IMR-90 (cell line): Measurements from ENCODE around the gene MIS18A. TPM values are rescaled to one million over a fixed set of nuclear protein-coding genes. Genes with fewer than 3 reads are reported as not detected.

ENCODE experiments used
- ATAC-seq: fragments of 200-7000 bp; cut with Tn5 transposase; 2 replicates; pipeline ENCODE4 v1.9.1; 2020; ENCODE audit warnings: low read depth, mild to moderate bottlenecking, moderate library complexity
- BruUV-seq: library from RNA; stranded (reverse); fragments of 400-500 nt; replicated peaks from 2 replicates; lab custom pipeline; 2021; lab: Mats Ljungman, UMichigan
- CTCF ChIA-PET: fragments of 300-600 bp; formaldehyde crosslinking; extraction: SDS; loops from one replicate; lab custom pipeline; 2021; ENCODE audit warnings: antibody characterized with exemption; lab: Yijun Ruan, JAX
- POLR2A ChIA-PET: fragments of 300-600 bp; sonication (Branson Sonifier 250); formaldehyde crosslinking; loops from one replicate; lab custom pipeline; 2022; ENCODE audit warnings: antibody characterized with exemption; ENCODE audit not compliant: unreplicated experiment; lab: Charles Lee
- DNase-seq: peaks from one replicate; pipeline ENCODE4 v3.0.0; 2013
- H2AFZ ChIP-seq: replicated peaks from 2 replicates; pipeline ENCODE3; 2013; ENCODE audit warnings: low read length, mild to moderate bottlenecking; ENCODE audit not compliant: poor library complexity
- H2AK5ac ChIP-seq: 2 replicates; pipeline ENCODE4 v1.6.1; 2013; ENCODE audit warnings: low read depth, low read length, inconsistent platforms
- H2AK9ac ChIP-seq: replicated peaks from 2 replicates; pipeline ENCODE3; 2013; ENCODE audit warnings: mild to moderate bottlenecking, low read depth, low read length, moderate library complexity; ENCODE audit not compliant: poor library complexity
- H2BK120ac ChIP-seq: 2 replicates; pipeline ENCODE4 v1.6.1; 2013; ENCODE audit warnings: low read depth, low read length, inconsistent platforms
- H2BK15ac ChIP-seq: 3 replicates; pipeline ENCODE4 v1.6.1; 2013; ENCODE audit warnings: low read depth, low read length, inconsistent platforms
- H2BK20ac ChIP-seq: 2 replicates; pipeline ENCODE4 v1.6.1; 2013; ENCODE audit warnings: low read depth, mild to moderate bottlenecking, inconsistent platforms, low read length, moderate library complexity
- H2BK5ac ChIP-seq: 2 replicates; pipeline ENCODE4 v1.6.1; 2013; ENCODE audit warnings: mild to moderate bottlenecking, low read depth, low read length, inconsistent platforms; ENCODE audit not compliant: poor library complexity, severe bottlenecking
- H3K14ac ChIP-seq: replicated peaks from 2 replicates; pipeline ENCODE4 v1.6.1; 2013; ENCODE audit warnings: low read depth, low read length, inconsistent platforms
- H3K18ac ChIP-seq: 2 replicates; pipeline ENCODE4 v1.6.1; 2013; ENCODE audit warnings: low read depth, low read length, control low read depth
- H3K23ac ChIP-seq: 2 replicates; pipeline ENCODE4 v1.6.1; 2013; ENCODE audit warnings: low read depth, low read length, inconsistent platforms
- H3K27ac ChIP-seq: 2 replicates; pipeline ENCODE4 v1.5.1; 2013; ENCODE audit warnings: mild to moderate bottlenecking, control low read depth, low read length; ENCODE audit not compliant: insufficient read depth
- H3K27me3 ChIP-seq: 2 replicates; pipeline ENCODE4 v1.6.1; 2013; ENCODE audit warnings: low read length; ENCODE audit not compliant: control insufficient read depth, insufficient read depth
- H3K36me3 ChIP-seq: 2 replicates; pipeline ENCODE4 v1.6.1; 2013; ENCODE audit warnings: low read length, mixed read lengths; ENCODE audit not compliant: control insufficient read depth, insufficient read depth
- H3K4ac ChIP-seq: 2 replicates; pipeline ENCODE4 v1.6.1; 2013; ENCODE audit warnings: low read depth, low read length, inconsistent platforms
- H3K4me1 ChIP-seq: 2 replicates; pipeline ENCODE4 v1.6.1; 2013; ENCODE audit warnings: low read length, mixed read lengths; ENCODE audit not compliant: control insufficient read depth, insufficient read depth
- H3K4me2 ChIP-seq: 2 replicates; pipeline ENCODE4 v1.6.1; 2013; ENCODE audit warnings: low read depth, mild to moderate bottlenecking, control low read depth, low read length, moderate library complexity
- H3K4me3 ChIP-seq: 2 replicates; pipeline ENCODE4 v1.5.1; 2013; ENCODE audit warnings: low read depth, mild to moderate bottlenecking, control low read depth, low read length, moderate library complexity; ENCODE audit not compliant: insufficient read depth
- H3K56ac ChIP-seq: 2 replicates; pipeline ENCODE4 v1.6.1; 2013; ENCODE audit warnings: low read length, inconsistent platforms; ENCODE audit not compliant: insufficient read depth; ENCODE audit errors: extremely low read depth
- H3K79me1 ChIP-seq, 2 experiments: 2 replicates each; pipeline ENCODE4 v1.6.1; 2013; ENCODE audit warnings: low read length in 2 of 2, inconsistent platforms in 1 of 2, low read depth in 1 of 2
- H3K9ac ChIP-seq: 2 replicates; pipeline ENCODE4 v1.6.1; 2013; ENCODE audit warnings: low read depth, low read length, control low read depth
- H3K9me1 ChIP-seq: 2 replicates; pipeline ENCODE4 v1.6.1; 2013; ENCODE audit warnings: low read length, inconsistent platforms; ENCODE audit not compliant: insufficient read depth
- H3K9me3 ChIP-seq: 2 replicates; pipeline ENCODE4 v1.6.1; 2013; ENCODE audit warnings: low read length; ENCODE audit not compliant: control insufficient read depth, insufficient read depth
- H4K20me1 ChIP-seq: 2 replicates; pipeline ENCODE4 v1.6.1; 2013; ENCODE audit warnings: low read length, inconsistent platforms; ENCODE audit not compliant: insufficient read depth
- H4K5ac ChIP-seq: 2 replicates; pipeline ENCODE4 v1.6.1; 2013; ENCODE audit warnings: mild to moderate bottlenecking, low read depth, low read length, control low read depth
- H4K8ac ChIP-seq, 2 experiments: 2 replicates each; pipeline ENCODE4 v1.6.1; 2013; ENCODE audit warnings: low read depth in 2 of 2, low read length in 2 of 2, control low read depth in 1 of 2, inconsistent platforms in 1 of 2
- H4K91ac ChIP-seq: 2 replicates; pipeline ENCODE4 v1.6.1; 2013; ENCODE audit warnings: low read depth, low read length, inconsistent platforms; ENCODE audit not compliant: insufficient read depth
- MAZ ChIP-seq: IDR thresholded peaks from 2 replicates; pipeline ENCODE4 v1.6.1; 2012; ENCODE audit warnings: low read depth, mild to moderate bottlenecking, low read length, improper control_type of control experiment, moderate library complexity, borderline replicate concordance
- NFE2L2 ChIP-seq: fragments of 150-350 bp; IDR thresholded peaks from 2 replicates; pipeline ENCODE4 v1.6.1; 2016; ENCODE audit warnings: low read depth, mild to moderate bottlenecking, low read length
- WGBS, 2 experiments: methylation state at CpG; one replicate each; pipeline versions ENCODE4 v1.1.5 to v1.1.7; 2013; ENCODE audit warnings: missing lambda C conversion rate in 2 of 2; ENCODE audit not compliant: insufficient read length in 1 of 2; ENCODE audit errors: extremely low coverage in 2 of 2; 5-methylcytosine and 5-hydroxymethylcytosine counted together
- dilution Hi-C: fragments of 300-500 bp; cut with HindIII; formaldehyde crosslinking; loops from one replicate; pipeline ENCODE4 v1.14.3; 2018; ENCODE audit warnings: low sequenced_read_pairs; ENCODE audit not compliant: unreplicated experiment
- in situ Hi-C: fragments of 300-500 bp; cut with MboI; formaldehyde crosslinking; loops from 3 replicates; pipeline ENCODE4 v1.14.3; 2019; ENCODE audit warnings: low sequenced_read_pairs, inconsistent platforms, mixed read lengths
- intact Hi-C: fragments of 100-400 bp; cut with micrococcal nuclease; formaldehyde crosslinking; loops from 2 replicates; pipeline ENCODE4 v1.10.0; 2022
- polyA plus RNA-seq, 3 experiments: library from polyadenylated mRNA; depleted of rRNA; stranded (reverse); fragments of >200 nt; gene quantifications; 2 replicates each; pipeline ENCODE4 v1.2.3, GENCODE V29; 2012; ENCODE audit warnings: low replicate concordance in 1 of 3
- total RNA-seq: library from RNA; depleted of rRNA; stranded (reverse); fragments of >200 nt; gene quantifications from 2 replicates; pipeline ENCODE4 v1.2.3, GENCODE V29; 2012

The MIS18A gene
- total and polyA plus RNA-seq, 2 of the 4 experiments (the other 2 are of a cell fraction) = 4.5 to 7.6 TPM

- WGBS, 2 experiments = no CpG with 5 or more reads among the region's 4 CpGs
- Histone ChIP-seq H3K4ac (no peak overlapping the region), H3K27ac (no peak overlapping the region), H3K4me3 (no peak overlapping the region), H4K8ac (no peak overlapping the region), H4K20me1 (no peaks in the 10 kb centered on the region), H3K4me1 (no peaks in the 10 kb centered on the region), H2AK5ac (no peak overlapping the region), H3K18ac (no peak overlapping the region), H2BK15ac (no peak overlapping the region), H2AK9ac (no peak overlapping the region), H3K9me1 (no peaks in the 10 kb centered on the region; the same call in 1 of the 2 replicates), H3K9me3 (no peaks in the 10 kb centered on the region), H3K36me3 (peaks cover 1% of the 10 kb centered on the region; the same call in 1 of the 2 replicates), H4K91ac (no peak overlapping the region), H2AFZ (no peak overlapping the region), H3K9ac (no peak overlapping the region), H3K79me1 (no peaks in the 10 kb centered on the region), H2BK120ac (no peak overlapping the region), H4K5ac (no peak overlapping the region), H3K14ac (no peak overlapping the region), H3K56ac (no peak overlapping the region), H3K23ac (no peak overlapping the region), H2BK5ac (no peak overlapping the region), H3K4me2 (no peak overlapping the region), H2BK20ac (no peak overlapping the region), H3K27me3 (no peaks in the 10 kb centered on the region)
- ATAC-seq (no peak), DNase-seq (no peak)
- intact Hi-C loops = no loop called here
- CTCF ChIA-PET = no interaction called here
- dilution Hi-C loops = no loop called here
- no TSS peak for BruUV-seq
- TF ChIP-seq NFE2L2 (no peak), MAZ (no peak)
- POLR2A ChIA-PET = no interaction called here
- in situ Hi-C loops = no loop called here
Measured at GRCh38 chr21:32285476-32285875, 6.6 kb upstream of the MIS18A start.
